NCI-H69 (cell line): ENCODE results near the gene APOM.
A peak's percentile ranks its signal among the peaks of the same experiment; 100 is the strongest.

Experiments
- DNase-seq: peaks from one replicate; lab custom pipeline; 2025; lab: John Stamatoyannopoulos, UW

The APOM gene

DNA sequence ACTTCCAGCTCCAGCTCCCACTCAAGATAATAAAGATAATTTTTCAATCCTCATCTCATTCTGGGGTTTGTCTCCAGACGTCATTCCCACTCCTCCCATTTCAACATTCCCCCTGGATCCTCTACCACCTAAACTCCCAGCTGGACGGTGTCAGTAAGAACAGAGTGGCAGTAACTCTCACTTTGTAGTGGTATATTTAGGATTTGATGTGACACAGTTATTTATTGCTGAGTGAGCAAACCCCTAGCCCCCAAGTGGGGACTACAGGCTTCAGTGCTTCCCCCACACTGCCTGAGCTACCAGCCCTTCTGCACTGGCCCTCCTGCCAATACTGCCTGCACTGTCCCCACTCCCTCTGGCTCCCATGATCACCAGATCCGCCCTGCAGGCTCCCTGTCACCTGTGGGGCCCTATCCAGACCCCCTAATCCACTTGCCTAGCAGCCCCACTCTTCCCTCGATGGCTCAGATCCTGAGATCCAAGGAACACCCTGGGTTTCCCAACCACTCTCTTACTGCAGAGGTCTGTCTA, 2.5 kb downstream of the APOM start:
- DNase-seq: no peak

GRCh38 chr6:31658983-31659648, 3.4 kb downstream of the APOM start:
- DNase-seq: no peak

GRCh38 chr6:31659649-31660380, 4.1 kb downstream of the APOM start:
- DNase-seq: peak; percentile 37

- peak; percentile 94 for DNase-seq
These were observed 4.9 kb downstream of the APOM start, which contains the start of gene C6orf47 for GRCh38 chr6:31660381-31661261. TSS of gene C6orf47 (minus strand) at chr6:31660778. CDS start at chr6:31659947, 831 bp downstream.

GRCh38 chr6:31661262-31662123, 5.8 kb downstream of the APOM start:
- DNase-seq: no peak

- DNase-seq: no peak
These were observed 6.5 kb downstream of the APOM start for GRCh38 chr6:31662124-31662723.

DNA sequence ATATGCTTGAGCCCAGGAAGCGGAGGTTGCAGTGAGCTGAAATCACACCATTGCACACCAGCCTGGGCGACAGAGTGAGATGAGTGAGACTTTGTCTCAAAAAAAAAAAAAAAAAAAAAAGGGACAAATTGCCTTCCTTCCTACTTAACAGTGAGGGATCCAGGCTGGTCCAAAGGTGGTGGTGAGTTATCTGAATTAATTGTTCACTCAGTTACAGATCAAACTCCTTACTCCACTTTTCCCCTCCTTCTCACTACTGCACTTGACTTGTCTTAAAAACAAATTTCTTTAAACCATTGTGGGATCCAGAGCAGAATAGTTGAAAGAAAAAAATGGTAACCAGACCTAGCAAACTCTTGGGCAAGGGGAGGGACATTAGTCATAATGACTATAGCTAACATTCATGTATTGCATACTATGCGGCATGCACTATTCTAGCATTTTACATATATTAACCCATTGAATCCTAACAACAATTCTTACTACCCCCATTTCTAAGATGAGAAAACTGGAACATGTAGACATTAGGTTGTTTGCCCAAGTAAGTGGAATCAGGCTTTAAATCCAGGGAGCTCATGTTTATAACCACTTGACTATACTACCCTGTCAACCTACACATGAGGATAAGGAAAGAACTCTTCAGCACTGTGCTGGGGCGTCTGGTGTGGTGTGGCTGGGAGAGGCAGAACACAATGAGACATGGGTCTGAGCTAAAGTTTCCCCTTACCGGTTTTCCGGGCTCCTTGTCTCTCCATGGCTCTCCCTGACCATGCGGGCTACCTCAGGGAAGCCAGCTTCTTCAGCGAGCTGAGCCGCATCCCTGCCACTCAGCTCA, 7.6 kb downstream of the APOM start:
- no peak for DNase-seq

DNA sequence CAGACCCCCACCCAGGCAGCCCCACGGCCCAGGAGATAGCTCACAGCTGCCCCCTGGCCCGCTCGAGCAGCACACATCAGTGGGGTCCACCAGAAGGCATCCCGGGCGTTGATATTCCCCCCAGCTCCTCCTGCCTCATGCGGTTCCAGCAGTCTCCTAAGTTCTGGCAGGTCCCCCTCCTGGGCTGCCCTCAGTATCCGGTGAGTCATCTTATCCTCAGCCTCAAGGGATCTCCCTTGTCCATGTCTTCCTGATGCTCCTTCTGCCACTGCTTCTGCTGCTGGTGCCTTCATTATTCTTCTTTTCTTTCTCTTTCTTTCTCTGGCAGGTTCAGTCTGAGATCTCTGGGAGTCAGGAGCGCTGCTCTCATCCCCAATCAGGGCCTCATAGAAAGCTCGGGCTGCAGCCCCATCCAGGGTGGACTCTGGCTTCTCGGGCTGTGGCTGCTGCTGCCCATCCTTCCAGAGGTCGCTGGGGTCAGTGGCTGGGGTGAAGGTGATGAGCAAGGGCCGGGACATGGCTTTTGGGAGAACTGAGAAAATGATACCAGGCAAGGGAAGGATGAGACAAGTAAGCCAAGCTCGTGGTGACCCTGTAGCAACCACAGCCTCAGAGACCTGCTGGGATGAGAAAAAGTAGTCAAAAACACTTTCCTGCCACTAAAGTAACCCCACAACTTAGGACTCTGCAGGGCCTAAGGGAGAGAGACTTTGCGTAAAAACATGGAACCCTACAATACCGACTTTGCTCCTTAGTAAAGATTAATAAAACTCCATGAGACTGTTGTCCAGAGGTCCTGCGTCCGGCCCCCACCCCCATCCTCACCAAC, 8.5 kb downstream of the APOM start:
- DNase-seq: peak; percentile 63

DNA sequence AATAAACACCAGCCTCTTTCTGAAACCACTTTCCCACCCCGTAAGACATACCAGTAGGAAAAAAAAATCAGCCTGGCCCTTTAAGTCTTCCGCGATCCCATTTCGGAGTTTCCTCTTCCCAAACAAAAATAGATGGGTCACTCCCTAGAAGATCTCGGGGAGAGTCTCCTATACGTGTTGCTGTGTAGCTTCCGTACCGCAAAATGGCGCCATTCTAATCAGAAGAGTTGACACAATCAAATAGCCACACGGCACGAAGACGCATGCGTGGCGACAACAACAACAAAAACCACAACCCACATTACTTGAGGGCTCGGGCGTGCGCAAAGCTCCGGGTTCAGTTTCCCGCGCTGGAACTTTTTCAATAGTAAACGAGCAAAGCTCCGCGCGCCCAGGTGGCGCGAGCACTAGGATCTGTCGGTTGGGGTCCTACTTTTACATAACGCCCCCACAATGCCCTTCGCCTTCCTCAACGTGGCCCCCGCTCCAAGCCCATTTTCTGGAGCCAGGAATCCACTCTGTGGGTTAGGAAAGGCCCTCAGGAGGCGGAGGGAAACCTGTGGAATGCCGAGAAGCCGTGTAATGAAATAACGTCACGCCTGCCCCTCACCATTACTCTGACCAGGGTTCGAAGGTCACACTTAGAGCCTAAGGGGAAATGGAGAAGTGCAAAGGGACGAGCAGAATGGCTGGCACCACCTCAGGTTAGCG, 9.3 kb downstream of the APOM start, which contains the start of gene GPANK1:
GPANK1 (minus strand) TSS at position 208 of the 711 bp plus-strand sequence. CDS start 519 bp downstream, outside the sequence.
- DNase-seq: peak; percentile 98

DNA sequence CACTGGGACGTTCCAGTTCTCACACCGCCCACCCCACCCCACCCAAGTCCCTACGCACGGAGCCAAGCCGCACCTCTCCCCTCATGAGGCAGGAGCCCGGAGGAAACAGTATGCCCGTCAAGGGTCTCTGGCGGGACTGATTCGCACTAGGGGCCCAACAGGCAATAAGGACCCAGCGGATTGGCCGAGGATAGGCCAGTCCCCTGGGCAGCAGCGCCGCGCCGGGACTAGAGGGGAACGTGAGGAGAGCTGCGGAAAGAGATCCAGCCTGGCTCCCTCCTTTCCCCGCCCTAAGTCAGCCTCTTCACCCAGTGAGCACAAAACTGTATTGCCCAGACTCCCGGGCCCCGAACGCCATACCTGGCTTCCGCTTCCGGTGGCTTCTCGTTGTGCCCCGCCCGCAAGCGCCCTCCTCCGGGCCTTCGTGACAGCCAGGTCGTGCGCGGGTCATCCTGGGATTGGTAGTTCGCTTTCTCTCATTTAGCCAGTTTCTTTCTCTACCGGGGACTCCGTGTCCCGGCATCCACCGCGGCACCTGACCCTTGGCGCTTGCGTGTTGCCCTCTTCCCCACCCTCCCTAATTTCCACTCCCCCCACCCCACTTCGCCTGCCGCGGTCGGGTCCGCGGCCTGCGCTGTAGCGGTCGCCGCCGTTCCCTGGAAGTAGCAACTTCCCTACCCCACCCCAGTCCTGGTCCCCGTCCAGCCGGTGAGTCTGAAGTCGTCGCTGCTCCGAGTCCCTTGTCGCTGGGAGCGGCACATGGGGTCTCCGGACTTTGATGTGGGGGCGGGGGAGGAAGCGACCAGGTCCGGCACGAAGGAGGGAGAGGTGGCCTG, 10.0 kb downstream of the APOM start, which contains the start of gene CSNK2B:
CSNK2B (plus strand) TSS at position 580 of the 836 bp plus-strand sequence. CDS start 752 bp downstream, outside the sequence.
- peak; percentile 99 for DNase-seq

DNA sequence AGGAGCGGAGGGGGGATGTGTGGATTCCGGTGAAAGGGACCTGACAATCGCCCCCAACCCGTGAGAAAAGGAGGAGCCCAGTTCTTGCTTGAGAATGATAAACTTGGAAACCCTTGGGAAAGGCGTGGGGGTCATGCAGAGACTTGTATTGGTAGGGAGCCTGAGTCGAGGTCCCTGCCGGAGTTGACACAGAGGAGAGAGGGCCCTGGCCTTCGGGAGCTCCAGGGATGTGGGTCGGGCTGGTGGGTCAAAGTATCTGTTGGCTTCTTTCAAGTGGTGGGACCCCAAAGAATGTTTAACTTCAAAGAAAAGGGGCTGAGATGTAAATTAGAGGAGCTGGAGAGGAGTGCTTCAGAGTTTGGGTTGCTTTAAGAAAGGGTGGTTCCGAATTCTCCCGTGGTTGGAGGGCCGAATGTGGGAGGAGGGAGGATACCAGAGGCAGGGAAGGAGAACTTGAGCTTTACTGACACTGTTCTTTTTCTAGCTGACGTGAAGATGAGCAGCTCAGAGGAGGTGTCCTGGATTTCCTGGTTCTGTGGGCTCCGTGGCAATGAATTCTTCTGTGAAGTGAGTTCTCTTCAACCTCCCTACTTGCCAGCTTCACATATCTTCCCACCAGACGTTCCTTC, 10.8 kb downstream of the APOM start:
- DNase-seq: no peak

DNA sequence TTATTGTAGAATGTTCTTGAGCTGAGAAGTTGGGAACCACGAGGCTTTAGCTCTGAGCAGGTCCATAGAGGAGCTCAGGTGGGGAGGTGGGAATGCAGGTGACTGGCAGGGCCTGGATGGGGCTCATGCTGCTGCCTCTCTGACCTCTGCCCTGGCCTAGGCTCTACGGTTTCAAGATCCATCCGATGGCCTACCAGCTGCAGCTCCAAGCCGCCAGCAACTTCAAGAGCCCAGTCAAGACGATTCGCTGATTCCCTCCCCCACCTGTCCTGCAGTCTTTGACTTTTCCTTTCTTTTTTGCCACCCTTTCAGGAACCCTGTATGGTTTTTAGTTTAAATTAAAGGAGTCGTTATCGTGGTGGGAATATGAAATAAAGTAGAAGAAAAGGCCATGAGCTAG, 14.0 kb downstream of the APOM start, which contains the start of gene LY6G5B:
LY6G5B (plus strand) TSS at position 301 of the 400 bp plus-strand sequence. CDS start 975 bp downstream, outside the sequence.
- no peak for DNase-seq

GRCh38 chr6:31676322-31676903, 20.7 kb downstream of the APOM start:
- no peak for DNase-seq

GRCh38 chr6:31676904-31677303, 21.2 kb downstream of the APOM start:
- DNase-seq: no peak

DNA sequence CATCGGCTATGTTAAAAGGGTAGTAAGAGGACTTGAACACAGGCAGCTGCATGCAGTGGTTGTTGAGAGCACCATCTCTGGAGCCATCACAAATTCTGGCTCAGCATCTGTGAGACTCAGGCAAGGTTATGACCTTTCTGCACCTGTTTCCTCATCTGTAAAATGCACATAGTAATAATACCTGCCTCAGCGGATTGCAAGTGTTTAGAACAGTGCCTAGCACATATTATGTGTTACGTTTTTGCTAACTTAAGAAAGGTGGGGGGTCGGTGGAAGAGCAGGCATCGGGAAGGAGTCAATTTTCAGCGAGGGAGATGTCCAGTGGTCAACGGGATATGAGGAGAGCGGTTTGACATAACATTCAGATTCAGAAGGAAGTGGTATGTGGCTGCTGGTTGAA, 22.3 kb downstream of the APOM start:
- no peak for DNase-seq
